Activated effector memory CD4-positive, alpha-beta T cell treated with anti-CD3 and anti-CD28 coated beads, Interleukin-2, amount 50 U/mL, for 16 hours (primary cell): ENCODE data around the gene DMRTB1.

Experiments
- DNase-seq: peaks from one replicate; pipeline ENCODE4 v3.0.0-alpha.2; 2020

Gene DMRTB1

DNA sequence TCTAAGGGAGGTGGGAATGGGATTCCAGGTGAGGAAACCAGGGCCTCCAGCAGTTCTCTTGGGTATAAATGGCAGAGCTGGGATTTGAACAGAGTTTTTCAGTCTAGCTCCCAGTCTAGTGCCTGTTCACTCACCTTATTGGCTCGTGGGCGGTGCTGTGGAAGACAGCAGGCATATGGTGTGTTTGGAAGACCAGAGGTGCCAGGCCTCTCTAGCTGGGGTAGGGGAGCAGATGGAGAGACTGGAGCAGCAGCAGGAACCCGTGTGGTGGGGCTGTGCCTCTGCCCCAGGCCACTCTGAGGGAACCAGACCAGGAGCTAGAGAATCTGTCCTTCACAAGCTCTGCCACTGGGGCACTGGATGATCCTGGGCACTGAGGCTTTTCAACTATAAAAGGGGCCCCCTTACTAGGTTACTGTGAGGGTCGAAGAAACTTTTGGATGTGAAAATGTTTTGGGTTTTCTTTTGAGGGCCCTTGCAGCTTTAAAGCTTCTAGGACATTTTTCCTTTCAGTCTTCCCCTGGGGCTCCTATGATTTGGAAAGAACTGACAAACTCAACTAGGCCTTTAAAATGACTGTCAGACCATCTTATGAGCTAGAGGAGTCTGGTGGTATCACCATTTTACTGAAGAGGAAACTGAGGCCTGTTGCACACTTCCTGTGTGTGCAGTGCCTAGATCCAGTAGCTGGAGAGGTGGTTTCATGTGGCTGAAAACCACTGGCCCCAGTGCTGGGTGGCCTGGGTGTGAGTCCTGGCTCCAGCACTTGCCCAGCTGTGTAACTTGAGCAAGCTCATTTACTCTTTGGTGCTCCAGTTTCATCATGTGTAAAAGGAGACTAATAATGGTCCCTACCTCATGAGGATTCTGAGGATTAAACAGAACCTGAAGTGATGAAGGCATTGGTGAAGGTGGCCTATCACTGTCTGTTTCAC is 6.1 kb downstream of the DMRTB1 start:
- DNase-seq = no peak

DNA sequence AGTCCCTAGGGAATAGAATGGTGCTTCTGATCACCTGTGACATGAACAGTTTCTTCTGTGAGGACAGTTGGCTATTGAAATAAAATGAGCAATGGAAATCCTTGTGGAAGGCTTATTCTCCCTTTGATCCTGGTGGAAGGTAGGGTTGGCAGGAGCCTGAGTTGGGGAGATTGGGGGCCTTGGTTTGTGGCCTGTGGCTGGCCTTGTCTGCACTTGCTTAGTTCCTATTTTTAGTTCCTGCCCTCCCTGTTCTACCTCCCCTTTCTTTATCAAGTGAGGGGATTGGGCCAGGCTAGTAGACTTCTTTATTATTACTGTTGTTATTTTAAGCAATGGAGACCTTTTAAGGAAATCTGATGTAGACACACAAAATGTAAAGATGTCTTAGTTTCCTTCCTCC is 8.2 kb downstream of the DMRTB1 start:
- DNase-seq = no peak

DNA sequence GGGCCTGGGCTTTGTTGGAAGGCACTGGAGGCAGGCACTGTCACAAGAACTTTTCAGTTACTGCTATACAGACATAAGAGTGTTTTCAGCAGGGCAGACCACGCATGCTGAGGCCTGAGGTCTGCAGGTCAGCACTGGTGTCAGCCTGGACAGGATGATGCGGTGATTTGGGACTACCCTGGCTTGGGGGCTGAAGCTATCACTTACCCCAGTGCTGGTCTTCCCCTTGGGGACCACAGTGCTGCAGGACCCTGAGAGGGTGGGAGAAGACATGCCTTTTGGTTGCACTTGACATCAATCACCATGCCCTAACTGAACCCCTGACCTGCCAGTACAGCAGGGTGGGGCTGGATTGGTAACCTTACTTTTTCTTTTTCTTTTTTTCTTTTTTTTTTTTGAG is 9.2 kb downstream of the DMRTB1 start:
- no peak for DNase-seq

DNA sequence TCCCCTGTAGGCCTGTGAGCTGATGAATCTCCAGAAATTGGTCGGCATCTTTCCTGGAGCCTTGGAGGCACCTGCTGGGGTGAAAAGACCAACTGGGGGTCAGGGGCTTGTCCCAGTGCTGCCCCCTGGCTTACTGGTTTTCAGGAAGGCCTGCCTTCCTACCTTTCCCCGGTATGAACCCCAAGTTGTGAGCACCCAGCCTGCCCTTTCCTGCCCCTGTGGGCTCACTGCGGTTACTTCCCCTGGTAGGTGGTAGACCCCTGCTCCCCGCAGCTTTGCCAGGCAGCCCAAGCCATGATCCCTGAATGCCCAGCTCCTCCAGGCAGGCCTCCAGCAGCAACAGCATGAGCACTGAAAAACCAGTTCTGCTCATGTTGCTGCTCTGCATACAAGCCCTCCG is 10.2 kb downstream of the DMRTB1 start:
- no peak for DNase-seq

DNA sequence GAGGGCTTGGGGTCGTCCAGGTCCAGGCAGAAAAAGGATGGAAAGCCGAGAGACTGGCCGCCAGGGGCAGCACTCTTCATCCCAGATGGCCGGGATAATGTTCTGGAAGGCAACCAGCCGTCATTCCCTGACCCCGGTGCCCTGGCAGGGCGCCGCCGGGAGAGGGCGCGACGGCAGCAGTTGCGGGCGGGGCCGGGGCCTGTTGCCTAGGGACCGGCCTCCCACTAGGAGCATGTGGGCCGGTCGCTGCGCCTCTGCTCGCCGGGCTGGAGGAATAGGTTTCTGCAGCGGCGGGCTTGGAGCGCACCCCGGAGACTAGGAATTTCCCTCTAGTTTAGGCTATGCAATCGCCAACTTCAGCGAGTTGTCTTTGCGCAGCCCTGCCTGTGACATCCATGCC is 11.0 kb downstream of the DMRTB1 start:
- DNase-seq = no peak

DNA sequence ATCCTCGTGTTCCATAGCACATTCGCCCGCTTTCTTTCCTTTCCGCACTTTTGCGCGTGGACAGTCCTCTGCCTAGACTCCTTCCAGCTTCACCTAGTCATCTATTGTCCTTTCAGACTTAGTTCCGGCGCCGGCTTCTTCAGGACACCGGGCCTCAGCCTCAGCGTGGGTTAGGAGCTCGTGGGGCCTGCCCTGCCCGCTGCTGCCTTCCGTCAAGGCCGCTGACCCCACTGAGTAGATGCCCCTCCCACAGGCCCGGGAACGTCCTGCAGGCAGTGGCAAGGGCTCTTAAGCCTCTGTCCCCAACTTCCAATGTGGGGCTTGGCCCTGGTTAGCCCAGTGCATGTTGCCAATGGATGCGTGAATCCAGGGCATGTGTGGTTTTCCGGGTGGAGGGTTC is 11.4 kb downstream of the DMRTB1 start:
- DNase-seq = no peak

DNA sequence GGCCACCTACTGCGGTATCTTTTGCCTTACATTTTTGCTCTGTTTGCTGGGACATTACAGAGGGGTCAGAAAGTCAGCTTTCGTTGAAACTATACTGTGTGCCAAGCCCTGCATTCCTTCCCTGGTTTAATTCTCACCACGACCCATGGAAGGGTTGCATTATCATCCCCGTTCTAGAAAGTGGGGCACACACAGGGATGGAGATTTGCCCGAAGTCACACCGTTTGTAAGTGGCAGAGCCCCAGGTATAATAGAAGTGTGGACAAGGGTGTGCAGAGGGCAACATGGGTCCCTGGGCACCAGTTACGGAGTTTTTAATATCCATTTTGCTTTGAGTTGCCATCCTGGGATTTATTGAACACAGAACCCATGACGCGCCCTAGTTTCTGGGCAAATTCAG is 11.8 kb downstream of the DMRTB1 start:
- no peak for DNase-seq

DNA sequence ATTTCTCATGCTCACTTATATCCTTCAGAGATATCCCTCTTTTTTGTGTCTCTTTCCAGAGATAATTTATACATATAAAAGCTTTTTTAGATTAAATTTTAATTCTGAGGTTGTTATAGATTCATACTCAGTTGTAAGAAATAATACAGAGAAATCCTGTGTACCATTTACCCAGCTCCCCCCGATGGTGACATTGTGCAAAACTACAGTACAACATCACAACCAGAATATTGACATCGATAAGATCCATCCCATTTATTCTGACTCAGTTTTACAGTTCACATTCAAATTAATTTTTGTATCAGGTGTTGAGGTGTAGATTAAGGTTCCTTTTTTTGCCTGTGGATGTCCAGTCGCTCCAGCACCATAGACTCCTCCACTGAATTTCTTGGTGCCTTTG is 14.3 kb downstream of the DMRTB1 start:
- peak; percentile 41 for DNase-seq

DNA sequence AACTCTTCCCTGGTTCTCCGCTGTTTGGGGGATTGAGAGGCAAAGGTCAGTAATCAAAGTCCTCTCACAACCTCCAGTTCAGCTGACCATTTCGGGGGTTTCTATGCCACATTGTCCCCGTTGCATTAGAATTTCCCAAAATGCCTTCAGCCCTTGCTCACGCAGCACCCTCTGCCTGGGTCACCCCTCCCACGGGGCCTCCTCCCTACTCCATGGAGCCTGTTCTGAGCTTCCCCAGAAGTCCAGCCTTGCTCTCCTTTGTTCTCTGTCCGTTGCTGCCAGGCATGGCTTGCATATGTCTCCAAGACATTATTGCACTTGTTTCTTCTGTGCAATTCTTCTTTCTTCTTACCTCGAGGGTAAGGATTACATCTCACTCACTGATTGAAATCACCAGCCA is 16.5 kb downstream of the DMRTB1 start:
- DNase-seq = peak; percentile 5

DNA sequence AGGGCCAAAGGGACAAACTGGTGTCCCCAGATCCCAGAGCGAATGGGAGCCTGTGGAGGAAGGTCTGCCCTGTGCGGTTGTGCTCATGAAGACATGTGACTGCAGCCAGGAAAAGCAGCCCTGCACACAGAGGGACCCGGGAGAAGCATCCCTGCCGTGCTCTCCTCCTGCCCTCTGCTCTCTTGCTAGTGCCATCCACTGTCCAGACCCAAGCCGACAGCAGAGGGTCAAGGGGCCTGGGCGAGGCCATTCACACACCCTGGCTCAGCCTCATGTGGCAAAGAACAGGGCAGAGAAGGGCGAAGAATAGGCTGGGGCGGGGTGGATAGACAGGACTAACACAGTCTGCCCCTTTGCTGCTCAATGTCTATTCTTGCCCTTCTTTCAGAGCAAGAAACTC is 17.4 kb downstream of the DMRTB1 start:
- DNase-seq = peak; percentile 55

DNA sequence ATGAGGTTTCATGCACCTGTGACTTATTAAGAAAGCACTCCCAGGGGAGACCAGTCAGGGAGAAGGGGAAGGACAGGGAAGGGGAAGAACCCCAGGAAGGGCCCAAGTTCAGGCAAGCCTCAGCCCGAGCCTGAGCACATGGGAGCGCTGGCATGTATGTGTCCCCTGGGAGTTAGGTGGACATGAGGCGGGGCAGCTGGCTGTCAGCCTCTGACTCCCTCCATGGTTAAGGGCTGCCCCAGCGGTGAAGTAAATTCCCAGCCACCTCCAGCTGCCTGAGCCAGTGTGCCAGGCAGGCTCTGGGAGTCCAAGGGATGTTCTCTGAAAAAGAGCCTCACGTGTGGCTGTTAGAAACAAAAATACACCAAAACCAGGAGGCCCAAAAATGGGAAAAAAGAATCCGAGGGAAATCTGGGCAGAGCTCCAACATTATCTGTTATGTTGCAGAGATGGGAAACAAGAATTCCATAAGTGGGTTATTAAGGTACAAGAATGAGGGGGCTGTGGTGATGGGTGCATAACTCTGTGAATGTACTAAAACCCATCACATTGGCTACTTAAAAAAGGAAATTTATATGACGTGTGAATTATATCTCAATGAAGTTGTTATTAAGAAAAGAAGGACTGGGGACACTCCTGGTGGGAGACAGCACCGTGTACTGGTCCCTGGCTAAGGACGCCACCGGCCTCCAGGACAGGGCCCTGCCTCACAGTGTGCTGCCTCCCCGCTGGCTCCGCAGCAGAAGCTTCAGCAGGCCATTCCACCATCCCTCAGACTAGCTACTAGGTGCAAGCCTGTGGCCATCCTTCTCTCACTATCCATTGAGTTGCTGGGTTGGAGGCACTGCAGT is 18.7 kb downstream of the DMRTB1 start:
- peak; percentile 57 for DNase-seq

DNA sequence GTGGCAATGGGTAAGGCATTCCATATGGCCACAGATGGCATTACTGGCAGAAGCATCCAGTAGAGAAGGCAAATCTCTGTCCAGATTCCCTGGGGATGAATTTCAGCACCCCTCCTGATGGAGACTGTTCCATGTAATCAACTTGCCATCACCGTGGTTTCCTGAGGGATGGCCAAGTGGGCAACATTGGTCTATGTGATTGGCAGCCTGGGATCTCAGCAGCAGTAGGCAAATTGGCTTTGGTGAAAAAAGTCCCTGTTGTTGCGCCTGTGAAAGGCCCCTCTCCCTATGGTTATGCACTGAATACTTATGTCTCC is 19.3 kb downstream of the DMRTB1 start:
- DNase-seq = peak; percentile 43

DNA sequence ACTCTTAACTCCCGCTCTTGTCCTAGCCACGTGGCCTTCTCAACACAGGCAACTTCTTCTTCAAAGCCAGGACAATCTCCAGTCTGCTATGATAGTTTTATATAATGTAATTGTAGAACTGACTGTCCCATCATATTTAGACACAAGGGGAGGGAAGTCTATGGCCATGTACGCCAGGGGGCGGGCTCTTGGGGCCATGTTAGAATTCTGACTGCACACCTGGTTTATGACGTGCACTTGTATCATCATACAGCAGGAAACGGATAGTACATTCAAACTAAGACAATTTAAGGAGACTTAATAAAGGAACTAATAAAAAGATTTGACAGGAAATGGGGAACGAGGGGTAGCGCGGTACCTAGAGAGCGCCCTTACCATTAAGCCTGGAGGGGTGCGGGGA is 21.5 kb downstream of the DMRTB1 start:
- DNase-seq = no peak

DNA sequence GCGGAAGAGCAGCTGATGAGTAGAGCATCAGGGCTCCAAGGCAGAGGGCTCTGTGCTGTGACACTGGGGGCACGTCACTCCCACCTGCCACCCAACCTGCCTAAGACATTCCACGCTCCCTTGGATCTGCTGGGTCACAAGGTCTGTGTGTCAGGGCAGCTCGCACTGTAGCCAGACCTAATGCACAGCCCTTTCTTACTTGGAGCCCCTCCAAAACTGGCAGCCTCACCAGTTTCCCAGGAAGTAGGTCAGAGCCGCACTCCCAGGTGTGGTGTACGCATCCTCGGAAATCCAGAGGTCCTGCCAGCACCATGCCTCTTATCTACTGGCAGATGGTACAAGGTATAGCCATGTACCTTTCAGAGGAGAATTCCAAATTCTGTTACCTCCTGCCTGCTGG is 22.3 kb downstream of the DMRTB1 start:
- no peak for DNase-seq

DNA sequence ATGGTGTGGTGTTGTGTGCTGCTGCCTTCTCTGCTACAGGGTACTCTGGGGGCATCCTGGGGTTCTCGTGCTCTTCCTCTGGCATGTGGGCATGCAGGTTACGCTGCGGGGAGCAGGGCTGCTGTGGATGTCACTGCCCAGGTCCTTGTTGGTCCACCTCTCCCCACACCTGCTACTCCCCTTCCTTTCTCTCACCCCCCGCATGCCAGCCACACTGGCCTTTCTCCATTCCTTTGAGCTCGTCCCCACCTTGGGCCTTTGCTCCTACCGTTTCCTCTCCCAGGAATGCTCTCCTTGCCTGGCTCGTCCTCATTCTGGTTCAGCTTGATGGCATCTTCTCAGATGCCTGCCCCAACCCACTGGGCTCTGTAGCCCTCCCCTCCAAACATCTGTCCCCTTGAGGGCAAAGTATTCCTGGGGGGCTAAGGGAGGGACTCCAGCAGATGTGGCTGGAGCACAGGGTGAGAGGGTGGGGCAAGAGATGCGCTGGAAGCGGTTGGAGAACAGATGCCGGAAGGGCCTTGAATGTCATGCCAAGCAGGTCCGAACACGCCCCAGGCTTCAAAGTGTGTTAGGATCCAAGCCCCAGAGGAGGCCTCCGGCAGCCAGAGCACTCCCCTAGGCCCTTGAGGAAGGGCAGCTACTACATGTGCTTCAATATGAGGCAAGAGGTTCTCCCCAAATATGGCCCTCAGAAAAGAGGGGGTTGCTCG is 23.4 kb downstream of the DMRTB1 start:
- DNase-seq = no peak

DNA sequence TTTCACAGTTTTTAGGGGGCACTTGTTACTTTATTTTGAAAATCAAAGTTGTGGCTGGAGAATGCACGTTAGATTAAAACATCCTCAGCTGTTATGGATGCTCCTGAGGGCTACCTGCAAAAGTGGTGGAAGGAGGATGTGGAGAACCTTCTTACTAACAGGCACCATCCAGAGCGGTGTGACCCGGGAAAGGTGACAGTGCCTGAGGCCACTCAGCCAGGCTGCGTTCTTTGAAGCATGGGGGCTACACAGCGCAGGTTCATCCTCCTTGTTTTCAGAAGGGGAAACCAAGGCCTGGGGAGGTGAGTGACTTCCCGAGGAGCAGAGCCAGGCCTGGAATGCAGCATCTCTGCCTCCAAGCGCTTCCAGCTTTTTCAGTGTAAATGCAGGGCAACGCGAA is 24.0 kb downstream of the DMRTB1 start:
- DNase-seq = no peak

DNA sequence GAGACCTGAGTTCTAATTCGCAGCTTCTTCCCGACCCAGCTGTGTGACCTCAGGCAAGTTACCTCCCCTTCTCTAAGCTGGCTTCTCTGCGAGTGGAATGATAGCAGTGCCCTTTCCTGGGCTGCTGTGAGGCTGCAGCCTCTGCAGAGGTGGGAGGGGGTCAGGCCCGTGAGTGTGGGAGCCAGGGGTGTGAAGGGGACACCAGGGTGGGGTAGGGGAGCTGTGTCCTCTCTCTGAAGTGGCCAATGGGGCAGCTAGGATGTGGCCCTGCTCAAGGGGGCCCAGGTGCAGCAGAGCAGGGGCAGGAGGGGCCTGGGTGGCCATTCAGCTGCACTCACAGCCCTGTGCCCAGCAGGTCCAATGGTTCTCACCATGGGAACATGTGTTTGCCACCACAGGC is 24.5 kb downstream of the DMRTB1 start:
- no peak for DNase-seq

DNA sequence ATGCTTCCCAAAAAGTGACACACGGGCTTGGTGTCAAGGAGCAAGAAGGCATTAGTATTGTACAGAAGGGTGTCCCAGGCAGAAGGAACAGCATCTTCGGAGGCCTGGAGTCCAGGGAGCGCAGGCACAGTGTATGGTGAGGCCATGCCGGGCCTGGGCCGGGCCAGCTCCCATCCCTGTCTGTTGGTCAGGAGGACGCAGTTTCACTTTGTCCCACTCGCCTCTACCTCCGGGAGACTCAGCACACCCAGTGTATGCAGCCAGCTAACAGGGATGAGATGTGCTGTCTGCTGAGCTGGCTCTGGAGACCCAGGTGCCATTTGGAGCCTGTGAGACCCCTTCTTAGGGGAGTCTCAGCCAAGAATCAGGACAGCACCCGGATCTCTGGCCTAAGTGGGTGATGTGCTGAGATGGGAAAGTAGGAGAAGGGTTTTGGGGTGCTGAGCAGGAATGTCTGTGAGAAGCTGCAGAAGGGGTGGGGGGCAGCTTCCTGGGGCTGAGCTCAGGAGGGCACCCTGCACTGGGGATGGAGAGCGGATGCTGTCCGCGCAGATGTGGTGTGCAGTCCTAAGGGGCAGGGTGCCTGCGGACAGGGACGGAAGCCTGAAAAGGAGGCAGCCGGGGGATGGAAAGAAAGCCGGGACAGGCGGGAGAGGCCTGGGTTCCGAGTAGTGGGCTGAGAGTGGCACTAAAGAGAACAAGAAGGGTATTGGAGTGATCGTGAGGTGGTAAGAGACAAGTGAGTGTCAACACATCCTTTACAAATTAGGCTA is 25.7 kb downstream of the DMRTB1 start:
- DNase-seq = no peak

DNA sequence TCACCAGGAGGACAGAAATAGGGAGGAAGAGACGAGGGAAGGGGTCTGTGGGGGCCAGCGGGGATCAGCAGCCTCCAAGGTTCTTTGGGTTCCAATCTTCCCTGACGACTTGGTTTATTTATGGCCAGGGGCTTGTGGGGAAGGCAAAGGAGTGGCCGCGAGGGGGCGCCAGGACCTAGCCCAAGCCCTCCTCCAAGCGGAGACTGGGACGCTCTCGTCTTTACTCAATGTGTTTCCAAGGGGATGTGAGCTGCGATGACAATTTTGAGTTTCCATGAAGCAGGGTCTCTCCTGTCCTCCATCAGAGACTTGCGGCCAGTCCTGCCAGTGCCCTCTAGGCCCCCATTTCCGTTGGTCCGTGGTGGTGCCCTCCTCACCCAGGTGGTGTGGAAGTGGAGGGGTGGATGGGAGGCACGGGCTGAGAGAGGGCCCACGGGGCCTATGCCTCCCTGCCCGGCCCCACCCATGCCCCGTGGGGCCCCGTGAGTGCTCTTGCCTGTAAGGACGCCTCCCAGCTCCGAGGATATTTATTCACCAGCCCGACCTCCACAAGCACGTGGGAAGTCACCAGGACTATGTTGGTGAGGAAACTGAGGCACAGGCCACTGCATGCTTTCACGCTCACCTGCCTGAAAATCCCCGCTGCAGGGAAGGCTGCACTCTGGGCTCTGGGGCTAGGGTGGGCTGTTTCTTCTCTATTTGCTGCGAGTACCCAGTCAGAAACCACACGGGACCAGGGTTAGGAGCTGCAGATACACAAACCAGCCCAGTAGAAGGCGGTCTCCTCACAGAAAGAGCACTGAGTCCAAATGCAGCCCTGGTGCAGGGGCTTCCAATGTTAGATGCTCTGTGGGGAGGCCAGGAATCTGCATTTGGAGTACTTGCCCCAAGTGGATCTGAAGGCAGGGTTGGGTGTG is 26.5 kb downstream of the DMRTB1 start:
- DNase-seq = peak; percentile 83

DNA sequence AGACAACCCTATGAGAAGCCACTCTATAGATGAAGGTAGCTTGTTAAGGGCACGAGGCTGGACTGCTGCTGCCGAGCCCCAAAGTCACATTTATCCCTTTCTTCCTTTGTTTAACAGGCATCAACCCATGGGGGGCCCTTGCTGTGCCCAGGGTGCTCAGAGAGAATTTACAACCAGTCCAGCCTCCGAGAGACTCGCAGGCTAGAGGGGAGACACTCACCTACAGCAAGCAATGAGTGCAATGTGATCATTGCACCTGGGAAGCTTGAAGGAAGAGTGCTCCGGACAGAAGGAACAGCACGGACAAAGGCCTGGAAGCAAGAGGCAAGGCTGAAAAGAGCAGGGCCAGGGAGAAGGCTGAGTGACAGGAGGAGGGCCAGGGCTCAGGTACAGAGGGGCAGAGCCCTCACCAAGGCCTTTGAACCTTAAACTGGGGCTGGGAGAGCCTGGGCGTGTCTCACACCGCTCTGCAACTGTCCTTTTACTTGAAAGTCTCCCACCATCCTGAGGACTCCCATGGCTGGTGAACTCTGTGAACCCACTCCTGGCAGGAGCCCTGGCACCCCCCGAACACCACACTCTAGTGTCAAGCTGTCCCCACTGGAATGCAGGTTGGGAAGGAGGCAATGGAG is 27.3 kb downstream of the DMRTB1 start:
- no peak for DNase-seq

DNA sequence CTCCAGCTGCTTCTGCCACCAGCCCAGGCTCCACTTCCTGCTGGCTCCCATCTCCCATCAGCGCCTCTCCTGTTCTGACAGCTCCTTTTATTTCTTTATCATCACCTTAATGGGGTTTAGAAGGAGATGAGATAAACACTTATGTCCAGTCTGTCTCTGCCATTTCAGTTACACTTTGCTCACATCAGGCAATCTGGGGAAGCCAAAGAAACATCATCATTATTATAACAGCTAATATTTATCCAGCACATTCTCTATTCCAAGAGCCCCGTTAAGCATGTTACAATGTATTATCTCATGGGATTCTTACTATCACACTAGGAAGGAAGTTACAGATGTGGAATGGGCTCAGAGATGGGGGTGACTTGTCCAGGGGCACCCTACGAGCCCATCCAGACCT is 31.2 kb downstream of the DMRTB1 start:
- DNase-seq = no peak
